CD4-positive, alpha-beta T cell treated with Interleukin-2 at 100 ng/mL for 4 hours (primary cell): ENCODE results near the gene MYL12A.
"Not testable (repeated sequence)": the region's sequence is repeated elsewhere in the genome, so short reads cannot be mapped to it uniquely, and the experiment has no call there.

Experiments
- DNase-seq: peaks from one replicate; pipeline ENCODE4 v3.0.0-alpha.2; 2020; ENCODE audit warnings: low spot score

MYL12A gene

DNA sequence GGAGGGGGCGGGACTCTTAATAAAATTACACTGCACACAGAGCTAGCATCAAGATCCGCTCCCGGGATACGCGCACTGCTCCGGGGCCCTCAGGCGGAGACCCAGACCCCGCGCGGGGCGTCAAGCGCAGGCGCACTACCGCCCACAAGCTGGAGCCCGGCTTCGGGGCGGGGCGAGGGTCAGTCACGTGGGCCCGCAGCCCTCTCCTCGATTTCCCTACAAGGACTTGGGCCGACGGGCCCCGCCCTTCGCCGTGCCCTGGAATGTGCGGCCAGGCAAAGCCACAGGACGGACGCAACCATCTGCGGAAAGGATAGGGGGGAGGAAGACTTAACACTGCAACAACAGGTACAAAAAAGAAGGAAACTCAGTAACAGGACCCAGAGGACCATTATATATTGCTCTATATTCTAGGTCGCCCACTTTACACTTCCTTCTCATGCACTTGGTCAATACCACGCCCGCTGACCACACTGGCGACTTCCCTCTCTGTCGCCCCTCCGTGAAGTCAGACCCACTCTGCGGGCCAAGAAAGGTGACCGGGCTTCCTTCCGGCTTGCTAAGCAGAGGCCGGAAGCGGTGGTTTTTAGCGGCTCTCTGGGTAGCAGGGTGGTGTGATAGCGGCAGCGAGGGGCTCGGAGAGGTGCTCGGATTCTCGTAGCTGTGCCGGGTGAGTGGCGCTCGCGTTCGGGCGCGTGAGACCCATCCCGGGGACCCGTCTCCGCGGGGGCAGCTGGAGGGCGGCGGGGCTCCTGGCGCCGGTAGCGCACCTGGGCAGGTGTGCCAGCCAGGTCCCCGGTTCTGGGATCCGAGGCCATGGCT, at the start of gene MYL12A:
TSS of gene MYL12A (plus strand) at position 562 of the 822 bp plus-strand sequence. CDS start 5,447 bp downstream, outside the sequence.
- DNase-seq: peak; percentile 94

- DNase-seq: not testable (repeated sequence)
These were observed 49.2 kb upstream of the MYL12A start for GRCh38 chr18:3198260-3198860.

GRCh38 chr18:3199942-3200645, 47.5 kb upstream of the MYL12A start:
- no peak for DNase-seq

- no peak for DNase-seq
These were observed 42.4 kb upstream of the MYL12A start for GRCh38 chr18:3205239-3205638.

DNA sequence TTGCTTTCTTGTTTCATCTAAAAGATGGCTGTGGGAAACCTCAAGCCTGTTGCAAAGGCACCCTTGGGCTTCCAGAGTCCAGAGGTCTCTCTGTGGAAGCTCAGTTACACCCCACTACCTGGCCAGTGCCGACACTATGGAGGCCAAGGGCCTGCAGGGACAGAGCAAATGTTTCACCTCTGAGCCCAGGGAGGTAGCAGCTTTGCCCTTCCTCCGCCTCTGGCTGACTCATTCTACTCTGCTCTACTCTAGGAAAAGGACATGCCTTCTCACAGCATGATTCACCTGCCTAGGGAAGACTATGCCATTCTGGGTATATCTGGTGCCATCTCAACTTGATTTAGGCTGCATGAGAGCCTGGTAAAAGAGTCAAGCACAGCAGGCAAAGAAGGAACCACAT, 40.0 kb upstream of the MYL12A start:
- DNase-seq: no peak

DNA sequence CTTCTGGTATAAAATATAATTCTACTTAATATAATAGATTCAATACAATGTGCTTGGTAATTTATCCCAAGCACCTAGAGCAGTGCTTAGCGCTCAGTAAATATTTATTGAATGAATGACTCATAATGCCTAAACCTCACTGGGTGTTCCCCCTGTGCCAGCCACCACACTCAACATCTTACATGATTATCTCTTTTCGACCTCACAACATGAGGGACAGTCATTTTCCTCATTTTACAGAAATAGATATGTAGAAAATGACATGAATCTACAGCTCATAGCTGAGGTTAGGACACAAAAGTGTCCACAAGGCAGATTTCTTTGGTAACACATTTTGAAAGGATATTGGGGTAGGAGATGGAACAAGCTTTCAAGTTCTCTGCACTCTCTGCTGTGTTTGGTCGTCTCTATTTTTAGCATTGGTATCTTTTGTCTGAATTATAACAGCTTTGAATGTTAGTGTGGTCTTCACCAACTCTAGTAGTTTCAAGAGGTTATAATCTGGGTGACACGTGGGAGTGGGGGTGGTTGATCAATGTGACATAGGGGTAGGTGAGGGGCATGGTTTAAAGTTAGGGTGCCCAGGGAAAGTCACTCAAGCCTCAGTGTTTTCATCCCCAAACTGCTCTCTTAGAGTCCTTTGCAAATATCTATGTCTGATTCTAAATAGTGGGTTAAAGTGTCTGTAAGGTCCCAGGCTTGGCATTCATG, 37.6 kb upstream of the MYL12A start:
- no peak for DNase-seq

DNA sequence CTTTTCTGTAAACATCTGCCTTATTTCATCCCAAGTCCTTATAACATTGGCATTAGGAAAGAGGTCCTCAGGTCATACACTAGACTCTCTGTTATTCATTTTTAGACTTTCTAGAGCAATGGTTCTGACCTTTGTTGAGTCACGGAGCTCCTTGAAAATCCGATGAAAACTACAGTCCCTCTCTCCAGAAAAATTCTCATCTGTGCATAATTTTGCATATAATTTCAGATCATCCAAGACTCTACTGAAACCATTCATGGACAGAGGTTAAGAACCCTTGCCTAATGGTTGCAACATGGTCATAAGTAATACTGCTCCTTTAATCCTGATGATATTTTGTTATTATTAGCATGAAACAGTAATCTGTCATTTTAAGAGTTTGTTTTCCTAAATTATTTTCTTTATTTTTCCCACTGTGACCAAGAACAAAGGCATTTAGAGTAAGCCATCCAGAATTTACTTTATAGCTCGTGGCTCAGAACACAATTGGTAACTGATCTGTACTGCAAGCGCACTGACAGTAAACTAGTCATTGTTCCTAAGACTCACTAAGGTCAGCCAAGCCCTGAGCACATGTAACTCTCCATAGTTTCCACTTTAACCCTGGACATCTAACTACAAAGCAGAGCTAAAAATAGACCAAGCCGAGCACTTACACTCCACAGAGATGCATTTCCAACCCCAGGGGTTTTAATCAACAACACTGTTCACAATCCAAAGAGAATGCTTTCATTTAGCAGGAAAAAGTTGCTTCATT, 36.2 kb upstream of the MYL12A start:
- DNase-seq: no peak

- DNase-seq: no peak
These were observed 34.9 kb upstream of the MYL12A start for GRCh38 chr18:3212657-3213056.

DNA sequence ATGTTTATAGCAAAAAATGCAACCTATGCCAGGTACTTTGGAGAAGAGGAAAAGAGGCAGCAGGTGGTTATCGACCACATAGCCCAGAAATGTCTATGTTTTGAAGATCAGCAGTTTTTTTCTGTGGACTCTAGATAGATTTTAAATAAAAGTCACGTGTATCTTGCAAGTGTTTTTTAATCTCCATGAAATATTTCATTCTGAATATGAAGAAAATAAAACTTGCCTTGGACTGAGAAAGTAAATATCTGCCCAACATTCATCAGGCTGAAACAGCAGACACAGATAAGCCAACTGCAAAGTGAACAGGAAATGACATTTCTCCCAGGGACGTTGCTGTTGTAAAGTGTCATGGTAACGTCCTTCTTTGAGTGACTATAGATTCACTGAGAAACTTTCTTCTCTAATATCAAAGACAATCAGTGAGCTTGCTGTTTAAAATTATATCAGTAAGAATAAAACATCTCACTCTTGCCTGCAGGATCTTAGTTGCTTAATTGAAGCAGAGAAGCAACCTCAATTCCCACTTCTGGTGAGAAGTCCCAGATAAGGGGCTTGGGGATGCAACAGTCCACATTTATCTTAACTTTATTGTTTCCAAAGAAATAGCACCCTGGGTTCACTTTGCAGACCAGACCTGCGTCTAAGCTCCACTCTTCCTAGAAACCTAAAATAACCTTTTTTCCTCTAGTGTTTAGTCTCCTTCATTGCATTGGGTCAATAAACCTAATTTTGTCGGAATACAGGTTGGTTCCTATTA, 34.1 kb upstream of the MYL12A start:
- peak; percentile 17 for DNase-seq

DNA sequence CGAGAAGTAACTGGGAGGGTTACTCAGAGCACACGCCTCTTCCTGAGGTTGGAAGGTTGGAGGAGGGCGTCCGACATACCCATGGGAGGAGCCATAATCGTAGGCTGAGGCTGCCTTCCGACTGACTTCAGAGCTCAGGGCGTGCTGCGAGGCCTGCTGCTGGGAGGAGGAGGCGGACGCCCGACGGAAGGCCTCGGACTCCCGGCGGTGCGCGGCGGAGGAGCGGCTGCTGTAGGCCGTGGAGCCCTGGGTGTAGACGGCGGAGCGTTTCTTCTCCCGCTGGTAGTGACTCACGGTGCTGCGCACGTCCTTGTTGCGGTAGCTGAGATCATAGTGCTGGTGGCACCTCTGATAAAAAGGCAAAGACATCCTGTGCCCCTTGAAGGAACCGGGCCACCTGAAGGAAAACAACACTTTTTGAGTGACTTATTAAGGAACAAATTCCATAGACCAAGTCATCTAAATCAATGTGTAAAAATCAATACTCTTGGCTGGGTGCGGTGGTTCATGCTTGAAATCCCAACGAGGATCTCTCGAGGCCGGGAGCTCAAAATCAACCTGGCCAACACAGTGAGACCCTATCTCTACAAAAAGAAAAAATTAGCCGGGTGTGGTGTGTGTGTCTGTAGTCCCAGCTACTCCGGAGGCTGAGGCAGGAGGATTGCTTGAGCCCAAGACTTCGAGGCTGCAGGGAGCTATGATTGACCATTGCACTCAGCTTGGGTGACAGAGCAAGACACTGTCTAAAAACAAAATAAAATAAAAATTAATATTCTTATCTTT, 32.6 kb upstream of the MYL12A start:
- DNase-seq: no peak

GRCh38 chr18:3216987-3217386, 30.6 kb upstream of the MYL12A start:
- no peak for DNase-seq

DNA sequence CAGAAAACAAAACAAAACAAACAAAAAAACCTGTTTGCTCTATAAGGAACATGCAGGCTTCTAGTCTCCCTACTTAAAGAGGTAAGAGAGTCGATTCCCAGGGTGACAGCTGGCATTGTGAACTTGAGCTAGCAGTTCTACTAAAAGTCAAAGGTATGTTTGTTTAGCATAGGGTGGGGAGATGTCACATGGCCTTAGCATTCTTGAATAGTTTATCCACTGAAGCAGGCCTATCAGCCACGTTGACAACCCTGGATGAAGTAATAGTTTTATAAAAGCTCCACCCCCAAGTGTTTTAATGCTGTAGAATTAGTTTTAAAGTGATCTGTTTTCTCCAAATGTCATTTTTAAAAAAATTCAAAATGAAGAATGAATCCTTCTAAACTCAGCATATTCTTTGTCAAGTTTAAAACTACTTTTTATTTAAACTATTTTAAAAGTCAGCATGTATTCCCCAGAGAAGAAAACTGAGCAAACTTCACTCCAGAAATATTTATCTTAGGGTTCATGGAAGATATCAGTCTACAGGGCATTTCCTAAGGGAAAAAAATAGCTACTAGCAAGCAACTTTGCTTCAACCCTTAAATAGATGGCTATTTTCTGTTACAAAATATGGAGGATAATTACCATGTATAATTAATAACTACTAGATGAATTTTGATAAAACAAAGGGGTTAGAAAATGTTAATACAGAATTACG, 29.5 kb upstream of the MYL12A start:
- no peak for DNase-seq

GRCh38 chr18:3218819-3219218, 28.8 kb upstream of the MYL12A start:
- no peak for DNase-seq

- no peak for DNase-seq
These were observed 28.4 kb upstream of the MYL12A start for GRCh38 chr18:3219241-3219630.

DNA sequence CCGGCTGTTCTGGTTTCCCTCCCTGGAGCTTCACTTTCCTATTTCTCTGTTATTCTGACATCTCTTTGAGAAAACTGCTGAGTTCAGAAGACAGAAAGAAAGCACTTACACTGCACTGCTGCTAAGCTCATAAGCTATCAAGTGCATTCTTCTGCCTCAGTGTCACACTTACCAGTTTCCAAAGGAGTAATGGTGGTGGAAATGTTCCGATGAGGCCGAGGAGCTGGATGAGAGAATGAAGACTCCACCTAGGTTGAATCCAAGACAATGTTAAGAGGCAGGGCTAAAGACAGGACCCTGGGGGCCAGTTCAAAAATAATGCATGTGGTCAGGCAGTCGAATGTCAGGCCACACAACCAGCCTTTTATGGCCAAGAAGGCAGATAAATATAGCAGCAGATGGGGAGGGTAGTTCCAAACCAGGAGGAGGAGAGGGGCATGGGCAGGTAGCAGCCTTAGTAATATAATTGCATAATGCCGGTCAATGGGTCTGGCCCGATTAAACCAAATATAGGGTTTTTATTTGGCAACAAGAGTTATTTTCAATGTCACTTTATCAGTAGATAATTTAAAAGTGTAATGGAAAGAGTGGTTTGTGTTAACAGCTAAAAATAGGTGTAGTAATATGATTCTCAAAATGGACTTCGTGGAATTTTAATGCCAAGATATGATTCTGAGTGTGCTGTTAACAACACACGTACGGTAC, 27.8 kb upstream of the MYL12A start, which contains the start of gene MYOM1:
TSS of gene MYOM1 (minus strand) at position 338 of the 705 bp plus-strand sequence. CDS start 4,745 bp downstream, outside the sequence.
- no peak for DNase-seq

DNA sequence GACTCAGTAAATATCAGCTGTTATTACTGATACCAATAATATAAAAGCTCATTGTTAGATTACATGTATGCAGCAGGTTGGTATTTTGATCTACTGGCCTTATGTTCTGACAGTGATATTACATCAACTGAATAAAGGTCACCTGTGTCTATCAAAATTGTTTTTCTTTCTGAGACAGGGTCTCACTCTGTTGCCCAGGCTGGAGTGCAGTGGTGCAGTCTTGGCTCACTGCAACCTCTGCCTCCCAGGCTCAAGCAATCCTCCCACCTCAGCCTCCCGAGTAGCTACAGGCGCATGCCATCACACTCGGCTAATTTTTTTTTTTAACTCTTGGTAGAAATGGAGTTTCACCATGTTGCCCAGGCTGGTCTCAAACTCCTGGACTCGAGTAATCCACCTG, 26.7 kb upstream of the MYL12A start:
- DNase-seq: not testable (repeated sequence)

GRCh38 chr18:3221496-3221895, 26.1 kb upstream of the MYL12A start:
- no peak for DNase-seq

GRCh38 chr18:3223356-3223755, 24.2 kb upstream of the MYL12A start:
- no peak for DNase-seq

- DNase-seq: no peak
These were observed 23.4 kb upstream of the MYL12A start for GRCh38 chr18:3224223-3224622.
